GM12878 (cell line): ENCODE results near the gene FHIP1B.

Experiments
- JUND ChIP-seq: IDR thresholded peaks from 2 replicates; pipeline ENCODE4 v1.6.1; 2012; ENCODE audit warnings: low read depth, mild to moderate bottlenecking, low read length, improper control_type of control experiment, moderate library complexity
- POLR2A ChIP-seq: IDR thresholded peaks from 2 replicates; pipeline ENCODE4 v1.6.1; 2011; ENCODE audit warnings: low read depth, mild to moderate bottlenecking, low read length
- POLR2AphosphoS5 ChIP-seq: IDR thresholded peaks from 2 replicates; pipeline ENCODE4 v1.6.1; 2011; ENCODE audit warnings: mild to moderate bottlenecking, low read length, inconsistent platforms
- SUZ12 ChIP-seq: fragments of 200-600 bp; sonication (generic); IDR thresholded peaks from one replicate; pipeline ENCODE4 v1.6.1; 2018; ENCODE audit warnings: antibody characterized with exemption, mild to moderate bottlenecking; ENCODE audit not compliant: unreplicated experiment

DNA sequence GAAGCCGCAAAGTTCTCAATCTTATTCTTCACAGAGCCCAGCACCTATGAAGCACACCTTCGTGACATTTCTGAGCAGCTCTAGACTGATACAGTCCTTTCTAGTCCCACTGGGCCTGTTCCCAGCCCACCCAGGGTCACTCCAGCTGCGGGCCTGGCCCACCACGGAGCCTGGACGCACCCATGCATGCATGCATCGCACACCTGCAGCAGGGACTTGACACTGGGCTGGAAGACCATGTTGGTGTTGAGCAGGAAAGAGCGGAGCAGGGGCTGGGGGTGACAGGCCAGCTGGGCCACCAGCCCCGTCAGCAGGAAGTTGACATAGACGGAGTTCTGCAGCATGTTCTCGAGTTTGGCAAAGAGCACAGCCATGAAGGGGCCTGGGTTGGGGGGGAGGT is 19.9 kb downstream of the FHIP1B start:
- TF ChIP-seq JUND (no peak), SUZ12 (no peak), POLR2A (no peak), POLR2AphosphoS5 (no peak)
